GF-D8 (cell line): ENCODE measurements around the gene PFDN1.

Source experiments
- DNase-seq: peaks from one replicate; lab custom pipeline; 2025; lab: John Stamatoyannopoulos, UW

Gene PFDN1

DNA sequence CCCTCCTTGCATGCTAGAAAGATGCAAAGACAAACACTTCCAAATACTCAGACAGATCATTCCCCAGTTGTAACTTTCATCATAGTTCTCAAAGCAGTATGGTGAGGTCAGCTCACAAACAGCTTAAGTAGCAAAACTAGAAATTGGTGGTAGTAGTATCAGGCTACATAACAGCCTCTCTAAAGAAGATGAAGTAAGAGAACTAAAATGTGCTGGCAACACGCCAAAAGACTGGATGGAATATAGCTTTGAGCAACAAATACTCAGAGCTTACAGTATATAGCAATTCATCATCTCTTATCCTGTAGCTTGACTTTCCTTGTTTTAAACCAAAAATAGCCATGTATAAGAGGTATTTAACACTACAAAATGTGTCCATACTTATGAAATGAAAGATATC lies 7.5 kb downstream of the PFDN1 start:
- no peak for DNase-seq

GRCh38 chr5:140294753-140295152 lies 8.1 kb downstream of the PFDN1 start:
- DNase-seq: no peak

DNA sequence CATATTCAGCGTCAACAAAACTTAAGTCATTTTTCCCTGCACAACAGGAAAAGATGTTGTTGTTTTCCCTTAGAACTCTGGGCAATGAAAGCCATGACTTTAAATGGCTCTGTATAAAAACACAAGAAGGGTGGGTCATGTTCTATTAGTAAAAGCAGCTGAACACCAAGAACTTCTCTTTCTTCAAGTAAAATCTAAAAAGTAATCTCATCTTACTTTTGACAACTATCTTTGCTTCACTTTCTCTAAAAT lies 9.1 kb downstream of the PFDN1 start:
- DNase-seq: no peak

DNA sequence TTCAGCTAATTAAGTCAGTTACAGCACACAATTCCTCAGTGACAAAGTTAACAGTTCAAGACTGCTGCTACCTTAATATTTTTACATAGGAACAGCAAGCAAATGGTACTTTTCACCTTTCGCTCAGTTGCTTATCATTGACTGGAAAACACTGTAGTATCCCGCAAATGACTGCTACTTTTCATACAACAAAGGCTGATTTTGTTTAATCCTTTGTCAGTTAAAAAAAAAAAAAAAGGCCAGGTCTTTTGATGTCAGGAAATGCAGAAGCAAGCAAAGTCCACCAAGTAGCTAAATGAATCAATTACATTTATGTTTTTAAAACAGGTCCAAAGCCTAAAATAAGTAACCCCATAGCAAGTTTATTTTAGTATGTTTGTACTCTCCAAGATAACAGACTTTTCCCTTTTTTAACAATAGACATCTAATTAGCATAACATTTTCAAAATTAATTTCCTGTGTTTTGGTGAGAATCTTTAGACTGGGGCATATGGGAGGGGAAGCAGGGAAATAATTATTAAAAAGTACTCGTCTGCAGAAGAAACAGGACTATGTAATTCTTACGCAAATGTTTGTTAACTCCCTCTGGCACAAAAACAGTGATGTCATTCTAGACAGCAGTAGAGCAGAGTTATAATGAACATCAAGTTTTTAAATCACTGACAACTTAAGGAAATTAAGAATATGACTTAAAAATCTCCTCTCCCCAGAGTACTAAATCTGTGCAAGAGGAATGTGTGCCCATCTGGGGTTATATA lies 9.6 kb downstream of the PFDN1 start:
- no peak for DNase-seq

- DNase-seq: no peak
Measured at GRCh38 chr5:140292212-140293036, 10.5 kb downstream of the PFDN1 start.

GRCh38 chr5:140287801-140288521 lies 14.9 kb downstream of the PFDN1 start:
- no peak for DNase-seq

DNA sequence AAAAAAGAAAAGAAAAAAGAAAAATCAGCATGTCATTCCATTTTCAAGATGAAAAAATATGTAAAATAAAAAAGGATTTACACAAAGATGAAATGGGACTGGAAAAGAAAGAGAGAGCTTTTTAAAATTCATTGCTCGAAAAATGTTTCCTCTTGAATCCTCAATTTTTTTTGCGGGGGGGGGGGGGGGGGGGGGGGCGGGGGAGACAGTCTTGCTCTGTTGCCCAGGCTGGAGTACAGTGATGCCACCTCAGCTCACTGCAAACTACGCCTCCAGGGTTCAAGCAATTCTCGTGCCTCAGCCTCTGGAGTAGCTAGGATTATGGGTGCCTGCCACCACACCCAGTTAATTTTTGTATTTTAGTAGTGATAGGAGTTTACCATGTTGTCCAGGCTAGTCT lies 16.5 kb downstream of the PFDN1 start:
- DNase-seq: no peak

DNA sequence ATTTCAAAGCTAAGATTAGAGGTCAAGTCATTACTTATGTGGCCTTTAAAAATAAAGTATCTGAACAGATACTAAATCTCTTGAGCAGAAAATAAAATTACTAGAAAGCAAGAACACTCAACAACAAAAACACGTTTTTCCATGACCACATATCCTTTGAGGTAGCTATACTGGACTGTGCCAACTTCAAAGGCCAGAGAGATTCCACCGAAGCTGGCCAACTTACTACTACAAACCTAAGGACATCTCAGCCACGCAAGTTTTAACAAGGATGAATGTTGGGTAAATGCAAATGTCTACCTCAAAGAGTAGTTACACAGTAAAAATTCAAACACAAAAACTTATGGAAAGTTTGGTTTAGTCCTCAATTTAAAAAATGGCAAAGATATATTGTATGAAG lies 18.9 kb downstream of the PFDN1 start:
- DNase-seq: no peak

GRCh38 chr5:140282266-140282665 lies 20.6 kb downstream of the PFDN1 start:
- DNase-seq: no peak

DNA sequence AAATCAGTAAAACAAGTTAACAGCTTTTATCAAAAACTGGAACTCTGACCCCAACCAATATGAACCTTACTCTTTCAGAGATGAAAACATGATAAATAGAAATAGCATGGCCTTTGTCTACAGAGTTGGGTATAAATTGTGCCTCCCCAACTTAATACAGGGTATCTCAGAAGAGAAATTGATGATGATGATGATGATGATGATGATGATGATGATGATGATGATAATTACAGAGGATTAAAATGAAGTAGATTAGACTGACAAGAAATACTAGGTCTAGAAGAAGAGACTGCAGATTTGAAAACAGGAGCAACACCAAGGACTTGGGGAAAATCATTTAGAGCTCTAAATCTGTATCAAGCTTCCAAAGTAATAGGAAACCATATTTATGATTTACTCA lies 27.1 kb downstream of the PFDN1 start:
- DNase-seq: no peak

DNA sequence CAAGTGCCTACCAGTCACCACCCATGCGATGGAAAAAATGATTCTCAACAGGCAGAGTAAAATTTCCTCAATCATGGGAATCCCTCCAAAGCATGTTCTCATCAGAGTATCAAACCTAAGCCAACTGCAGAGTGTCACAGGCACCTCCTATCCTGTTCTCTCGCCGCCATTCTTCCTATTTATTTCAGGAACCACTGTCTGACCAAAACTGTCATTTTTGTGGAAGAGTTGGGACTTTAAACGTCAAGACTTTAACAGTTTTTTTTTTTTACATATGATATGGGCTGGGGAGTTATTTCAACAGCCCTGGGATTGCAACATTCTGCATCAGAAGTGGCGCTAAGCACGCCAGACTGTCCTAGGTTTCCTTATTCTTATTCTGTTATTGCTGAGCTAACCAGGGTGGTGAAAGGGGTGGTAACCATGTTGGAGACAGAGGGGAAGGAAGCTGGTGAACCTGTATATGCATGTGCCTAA lies 29.5 kb downstream of the PFDN1 start:
- peak; percentile 69 for DNase-seq

GRCh38 chr5:140270008-140270407 lies 32.9 kb downstream of the PFDN1 start:
- no peak for DNase-seq

DNA sequence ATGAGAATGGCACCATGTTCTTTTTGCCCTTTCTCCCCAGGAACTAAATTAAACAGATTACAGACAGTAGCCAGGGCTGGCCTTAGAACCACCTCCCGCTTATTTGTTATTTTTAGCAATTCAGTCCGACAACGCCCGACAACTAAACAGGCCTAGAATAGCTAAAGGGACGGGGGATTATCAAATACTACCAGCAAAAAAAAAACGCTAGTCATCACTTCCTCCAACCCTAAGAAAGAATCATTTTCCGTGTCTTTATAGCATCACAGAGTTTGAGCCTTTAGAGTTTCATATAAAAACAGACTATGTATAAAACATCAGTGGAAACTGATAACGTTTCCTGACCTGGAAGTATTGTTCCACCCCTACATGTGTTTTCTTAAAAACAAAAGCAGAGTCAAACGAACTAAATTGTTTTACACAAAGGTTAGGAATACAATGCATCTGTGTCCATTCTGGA lies 35.3 kb downstream of the PFDN1 start:
- no peak for DNase-seq

DNA sequence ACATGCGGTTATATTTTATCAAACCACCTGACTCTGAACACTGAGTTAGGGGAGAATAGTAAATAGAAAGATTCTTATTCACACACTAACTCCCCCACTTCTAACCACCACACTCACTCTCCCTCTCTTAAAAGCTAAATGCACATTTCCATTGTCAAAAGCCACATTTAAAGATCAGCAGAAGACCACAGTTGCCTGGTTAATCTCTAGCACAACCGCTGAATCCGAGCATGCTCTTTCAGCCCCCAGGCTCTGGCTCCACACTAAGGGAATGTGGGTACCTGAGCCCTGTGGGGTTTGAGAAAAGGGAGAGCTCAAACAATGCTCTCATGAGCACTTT lies 35.7 kb downstream of the PFDN1 start:
- no peak for DNase-seq

GRCh38 chr5:140266471-140267200 lies 36.3 kb downstream of the PFDN1 start:
- no peak for DNase-seq

GRCh38 chr5:140265845-140266244 lies 37.1 kb downstream of the PFDN1 start:
- DNase-seq: no peak

DNA sequence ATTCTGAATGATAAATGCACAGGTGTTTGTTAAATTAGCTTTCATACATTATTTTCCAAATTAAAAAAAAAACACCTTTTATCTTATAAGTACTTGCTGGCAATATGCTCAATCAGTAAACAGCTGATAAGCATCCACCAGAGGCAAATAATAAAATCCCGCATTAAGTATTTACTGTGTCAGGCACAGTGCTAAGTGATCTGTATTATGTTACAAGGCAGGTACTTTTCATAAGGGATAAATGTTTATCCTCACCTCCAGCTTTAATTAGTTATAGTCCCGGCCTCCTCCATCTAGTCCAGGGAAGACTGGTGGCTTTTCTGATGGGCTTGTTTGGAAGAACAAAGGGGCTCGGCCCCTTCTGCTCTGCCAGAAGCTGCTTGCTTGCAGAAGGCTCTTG lies 40.1 kb downstream of the PFDN1 start:
- DNase-seq: no peak

- DNase-seq: no peak
Measured at GRCh38 chr5:140262221-140262620, 40.7 kb downstream of the PFDN1 start.

- DNase-seq: no peak
Measured at GRCh38 chr5:140261403-140262171, 41.3 kb downstream of the PFDN1 start.

- DNase-seq: no peak
Measured at GRCh38 chr5:140260089-140260656, 42.7 kb downstream of the PFDN1 start.

- no peak for DNase-seq
Measured at GRCh38 chr5:140259500-140259899, 43.4 kb downstream of the PFDN1 start.
